ENCODE data around the gene ZNF367.

ZNF367 gene

DNA sequence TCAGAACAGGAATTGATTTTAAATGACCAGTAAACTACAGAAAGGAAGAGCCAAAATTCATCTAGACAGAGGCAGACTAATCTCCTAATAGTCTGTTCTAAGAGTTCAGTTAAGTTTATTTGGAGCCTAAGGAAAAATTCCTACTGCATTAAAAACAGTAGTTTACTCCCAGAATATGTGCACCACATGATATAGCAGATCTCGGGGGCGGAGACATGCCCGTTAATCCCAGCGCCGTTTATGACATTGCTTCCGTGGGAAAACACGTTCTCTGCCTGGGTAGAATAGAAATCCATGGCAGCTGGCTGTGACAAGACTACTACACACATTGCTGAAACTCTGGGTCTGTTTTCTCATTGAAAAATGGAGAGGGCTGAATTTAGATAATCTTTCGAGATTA is 43.2 kb upstream of the ZNF367 start:
- TF ChIP-seq REST (IDR thresholded peaks at IDR 0.05; ENCODE audit: insufficient read depth in 1 of 2, low read depth in 2 of 2, low read length in 2 of 2) (no peak), TAF1 (IDR thresholded peaks at IDR 0.05; ENCODE audit: borderline replicate concordance, insufficient read depth, low read length) (no peak), POLR2AphosphoS5 (IDR thresholded peaks at IDR 0.05; ENCODE audit: low read depth, low read length) (no peak), SIN3A (IDR thresholded peaks at IDR 0.05; ENCODE audit: borderline replicate concordance, insufficient read depth, low read length) (no peak), FOXP2 (optimal IDR thresholded peaks at IDR 0.05; ENCODE audit: borderline replicate concordance, extremely low read depth, extremely low read length, insufficient read depth) (no peak)

DNA sequence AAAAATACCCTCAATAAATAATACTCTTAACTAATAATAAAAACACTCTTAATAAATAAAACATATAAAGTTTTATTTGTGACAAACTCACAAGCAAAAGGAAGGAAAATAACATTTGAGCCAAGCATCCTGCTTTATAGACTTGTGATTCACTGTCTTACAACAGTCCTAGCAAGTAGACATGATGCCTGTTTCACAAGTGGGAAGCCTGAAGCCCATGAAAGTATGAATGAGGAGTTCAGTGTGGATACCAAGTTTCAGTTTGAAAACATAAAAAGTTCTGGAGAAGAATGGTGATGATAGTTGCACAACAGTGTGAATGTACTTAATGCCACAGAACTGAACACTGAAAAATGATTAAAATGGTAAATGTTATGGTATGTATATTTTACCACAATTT is 42.7 kb upstream of the ZNF367 start:
- TF ChIP-seq SIN3A (IDR thresholded peaks at IDR 0.05; ENCODE audit: borderline replicate concordance, insufficient read depth, low read length): no peak
- no peak for TF ChIP-seq POLR2AphosphoS5 (IDR thresholded peaks at IDR 0.05; ENCODE audit: low read depth, low read length)

- TF ChIP-seq FOXP2 (optimal IDR thresholded peaks at IDR 0.05; ENCODE audit: borderline replicate concordance, extremely low read depth, extremely low read length, insufficient read depth) (no peak), TAF1 (IDR thresholded peaks at IDR 0.05; ENCODE audit: borderline replicate concordance, insufficient read depth, low read length) (no peak), SIN3A (IDR thresholded peaks at IDR 0.05; ENCODE audit: borderline replicate concordance, insufficient read depth, low read length) (no peak), POLR2AphosphoS5 (IDR thresholded peaks at IDR 0.05; ENCODE audit: low read depth, low read length) (no peak), REST (IDR thresholded peaks at IDR 0.05; ENCODE audit: insufficient read depth in 1 of 2, low read depth in 2 of 2, low read length in 2 of 2) (no peak)
Observed at GRCh38 chr9:96460470-96460869, 42.3 kb upstream of the ZNF367 start.

GRCh38 chr9:96459268-96460007 is 41.3 kb upstream of the ZNF367 start:
- TF ChIP-seq SIN3A (IDR thresholded peaks at IDR 0.05; ENCODE audit: borderline replicate concordance, insufficient read depth, low read length) (no peak), POLR2AphosphoS5 (IDR thresholded peaks at IDR 0.05; ENCODE audit: low read depth, low read length) (no peak), FOXP2 (optimal IDR thresholded peaks at IDR 0.05; ENCODE audit: borderline replicate concordance, extremely low read depth, extremely low read length, insufficient read depth) (no peak), REST (IDR thresholded peaks at IDR 0.05; ENCODE audit: insufficient read depth in 1 of 2, low read depth in 2 of 2, low read length in 2 of 2) (no peak), TAF1 (IDR thresholded peaks at IDR 0.05; ENCODE audit: borderline replicate concordance, insufficient read depth, low read length) (no peak)

DNA sequence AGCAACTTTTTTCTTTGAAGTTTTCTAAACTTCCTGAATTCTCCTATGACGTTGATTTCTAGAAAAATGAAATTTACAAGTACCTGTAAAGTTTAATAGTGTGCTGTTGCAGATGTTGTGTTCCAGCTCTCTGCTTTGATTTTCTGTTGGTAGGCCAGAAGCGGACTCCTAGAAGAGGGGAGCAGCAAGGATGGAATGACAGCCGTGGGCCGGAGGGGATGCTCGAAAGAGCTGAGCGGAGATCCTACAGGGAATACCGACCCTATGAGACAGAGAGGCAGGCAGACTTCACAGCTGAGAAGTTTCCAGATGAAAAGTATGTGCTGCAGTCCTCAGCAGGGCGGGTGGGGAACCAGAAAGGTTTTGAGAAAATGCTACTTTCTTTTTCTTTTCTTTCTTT is 40.1 kb upstream of the ZNF367 start:
- TF ChIP-seq POLR2AphosphoS5 (IDR thresholded peaks at IDR 0.05; ENCODE audit: low read depth, low read length): no peak
- no peak for TF ChIP-seq REST (IDR thresholded peaks at IDR 0.05; ENCODE audit: insufficient read depth in 1 of 2, low read depth in 2 of 2, low read length in 2 of 2)
- TF ChIP-seq SIN3A (IDR thresholded peaks at IDR 0.05; ENCODE audit: borderline replicate concordance, insufficient read depth, low read length): no peak
- no peak for TF ChIP-seq FOXP2 (optimal IDR thresholded peaks at IDR 0.05; ENCODE audit: borderline replicate concordance, extremely low read depth, extremely low read length, insufficient read depth)
- no peak for TF ChIP-seq TAF1 (IDR thresholded peaks at IDR 0.05; ENCODE audit: borderline replicate concordance, insufficient read depth, low read length)

Data from PFSK-1 (cell line).